ENCODE results near the gene GALNS.

GALNS gene

GRCh38 chr16:88888057-88888456 lies 31.3 kb upstream of the GALNS start:
- H3K4me3 ChIP-seq (ENCODE audit: low read depth, low read length): no peak overlapping the region
- TF ChIP-seq, protein P1, sequence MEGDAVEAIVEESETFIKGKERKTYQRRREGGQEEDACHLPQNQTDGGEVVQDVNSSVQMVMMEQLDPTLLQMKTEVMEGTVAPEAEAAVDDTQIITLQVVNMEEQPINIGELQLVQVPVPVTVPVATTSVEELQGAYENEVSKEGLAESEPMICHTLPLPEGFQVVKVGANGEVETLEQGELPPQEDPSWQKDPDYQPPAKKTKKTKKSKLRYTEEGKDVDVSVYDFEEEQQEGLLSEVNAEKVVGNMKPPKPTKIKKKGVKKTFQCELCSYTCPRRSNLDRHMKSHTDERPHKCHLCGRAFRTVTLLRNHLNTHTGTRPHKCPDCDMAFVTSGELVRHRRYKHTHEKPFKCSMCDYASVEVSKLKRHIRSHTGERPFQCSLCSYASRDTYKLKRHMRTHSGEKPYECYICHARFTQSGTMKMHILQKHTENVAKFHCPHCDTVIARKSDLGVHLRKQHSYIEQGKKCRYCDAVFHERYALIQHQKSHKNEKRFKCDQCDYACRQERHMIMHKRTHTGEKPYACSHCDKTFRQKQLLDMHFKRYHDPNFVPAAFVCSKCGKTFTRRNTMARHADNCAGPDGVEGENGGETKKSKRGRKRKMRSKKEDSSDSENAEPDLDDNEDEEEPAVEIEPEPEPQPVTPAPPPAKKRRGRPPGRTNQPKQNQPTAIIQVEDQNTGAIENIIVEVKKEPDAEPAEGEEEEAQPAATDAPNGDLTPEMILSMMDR (IDR thresholded peaks at IDR 0.05; ENCODE audit: borderline replicate concordance, insufficient read depth, low read depth, low read length): no peak

DNA sequence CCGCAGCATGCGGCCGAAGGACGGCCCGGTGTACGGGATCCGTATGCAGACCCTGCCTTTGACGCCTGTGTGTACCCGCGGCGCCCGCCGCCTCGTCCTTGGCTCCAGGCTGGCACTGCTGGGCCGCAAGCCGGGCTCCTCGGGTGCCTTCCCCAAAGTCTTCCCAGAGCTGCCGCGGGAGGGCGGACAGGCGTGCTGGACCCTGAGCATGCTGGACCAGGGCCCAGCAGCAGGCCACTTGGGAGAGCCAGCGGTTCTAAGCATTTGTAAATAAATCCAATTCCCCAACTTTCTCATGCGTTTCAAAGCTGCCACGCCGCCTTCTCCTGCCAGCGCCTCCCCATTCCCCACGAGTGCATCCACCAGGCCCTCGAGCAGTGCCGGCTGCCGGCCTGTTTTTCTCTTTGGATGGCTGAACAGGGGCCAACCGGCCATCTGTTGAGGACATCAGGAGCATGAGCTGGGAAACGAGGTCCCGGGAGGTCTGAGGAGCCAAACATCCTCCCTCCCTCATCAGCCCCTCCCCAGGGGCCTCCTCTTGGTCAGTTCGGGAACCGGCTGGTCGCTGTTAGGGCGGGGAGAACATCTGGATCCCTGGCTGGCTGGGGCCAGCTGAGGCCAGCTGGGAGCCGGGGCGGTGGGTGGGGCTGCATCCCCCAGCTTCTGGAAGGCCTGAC lies 30.2 kb upstream of the GALNS start:
- H3K4me3 ChIP-seq (ENCODE audit: low read depth, low read length): no peak overlapping the region
- TF ChIP-seq, protein P1 (IDR thresholded peaks at IDR 0.05; ENCODE audit: borderline replicate concordance, insufficient read depth, low read depth, low read length): no peak

- TF ChIP-seq, protein P1 (IDR thresholded peaks at IDR 0.05; ENCODE audit: borderline replicate concordance, insufficient read depth, low read depth, low read length): no peak
- H3K4me3 ChIP-seq (ENCODE audit: low read depth, low read length): no peak overlapping the region
Measured at GRCh38 chr16:88886420-88886844, 29.7 kb upstream of the GALNS start.

DNA sequence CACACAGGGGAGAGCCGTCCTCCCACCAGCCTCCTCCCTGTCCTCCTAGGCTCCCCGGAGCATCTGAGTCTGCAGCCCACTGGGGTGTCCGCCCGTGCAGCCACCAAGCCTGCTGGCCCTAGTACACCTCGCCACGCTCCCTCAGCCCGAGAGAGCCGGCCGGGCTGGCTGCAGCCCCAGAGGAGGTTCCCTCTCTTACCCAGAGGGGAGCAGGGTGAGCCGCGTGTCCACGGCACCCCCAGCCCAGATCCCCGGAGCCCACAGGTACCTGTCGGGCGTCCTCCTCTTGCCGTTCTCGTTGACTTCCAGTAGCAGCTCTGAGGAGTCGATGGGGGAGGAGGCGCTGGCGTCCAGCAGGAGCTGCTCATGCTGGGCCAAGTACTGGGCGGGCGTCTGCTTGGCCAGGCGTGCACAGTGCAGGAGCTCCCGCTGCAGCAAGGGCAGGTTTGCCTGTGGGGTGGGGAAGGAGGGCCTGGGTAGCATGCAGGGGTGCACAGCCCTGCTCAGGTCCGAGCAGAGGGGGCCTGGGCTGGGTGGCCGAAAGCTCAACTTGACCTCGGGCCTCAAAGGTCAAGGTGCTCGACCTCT lies 29.0 kb upstream of the GALNS start:
- H3K4me3 ChIP-seq (ENCODE audit: low read depth, low read length): no peak overlapping the region
- TF ChIP-seq, protein P1 (IDR thresholded peaks at IDR 0.05; ENCODE audit: borderline replicate concordance, insufficient read depth, low read depth, low read length): no peak

- H3K4me3 ChIP-seq (ENCODE audit: low read depth, low read length): no peak overlapping the region
- TF ChIP-seq, protein P1 (IDR thresholded peaks at IDR 0.05; ENCODE audit: borderline replicate concordance, insufficient read depth, low read depth, low read length): no peak
Measured at GRCh38 chr16:88884569-88885271, 28.0 kb upstream of the GALNS start.

DNA sequence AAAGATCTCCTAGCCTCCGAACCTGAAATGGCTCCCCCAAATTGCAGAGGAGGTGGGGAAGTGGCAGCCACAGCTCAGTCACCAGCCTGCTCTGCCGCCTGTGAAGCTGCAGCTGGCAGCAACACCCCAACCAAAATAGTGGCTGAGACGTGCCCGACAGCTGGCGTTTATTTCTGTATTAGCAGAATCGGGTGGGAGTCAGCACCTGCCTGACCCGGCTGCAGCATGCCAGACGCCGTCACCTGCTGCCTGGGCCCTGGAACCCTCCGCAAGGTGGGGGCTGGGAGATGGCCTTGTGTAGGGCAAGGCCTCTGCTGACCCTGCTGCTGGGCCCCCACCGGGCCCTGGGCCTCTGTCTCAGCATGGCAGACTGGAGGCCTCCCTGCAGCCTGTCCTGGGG lies 27.2 kb upstream of the GALNS start:
- no peak overlapping the region for H3K4me3 ChIP-seq (ENCODE audit: low read depth, low read length)
- TF ChIP-seq, protein P1 (IDR thresholded peaks at IDR 0.05; ENCODE audit: borderline replicate concordance, insufficient read depth, low read depth, low read length): no peak
